ENCODE data around the gene KRT81.

KRT81 gene

GRCh38 chr12:52291267-52291935 lies at the start of gene KRT81:
Gene KRT81, minus strand, starts transcription at chr12:52291534. Its CDS starts 69 bp downstream, at chr12:52291465.
- no peak for DNase-seq (ENCODE audit: low read depth)

- no peak for DNase-seq (ENCODE audit: low read depth)
Observed at GRCh38 chr12:52338241-52338960, 47.1 kb upstream of the KRT81 start.

- no peak for DNase-seq (ENCODE audit: low read depth)
Observed at GRCh38 chr12:52337054-52337453, 45.7 kb upstream of the KRT81 start.

- no peak for DNase-seq (ENCODE audit: low read depth)
Observed at GRCh38 chr12:52336641-52337040, 45.3 kb upstream of the KRT81 start.

GRCh38 chr12:52335598-52336262 lies 44.4 kb upstream of the KRT81 start:
- DNase-seq (ENCODE audit: low read depth), result no peak

GRCh38 chr12:52334185-52334584 lies 42.9 kb upstream of the KRT81 start:
- no peak for DNase-seq (ENCODE audit: low read depth)

- no peak for DNase-seq (ENCODE audit: low read depth)
Observed at GRCh38 chr12:52333321-52333720, 42.0 kb upstream of the KRT81 start.

GRCh38 chr12:52332381-52332780 lies 41.0 kb upstream of the KRT81 start:
- no peak for DNase-seq (ENCODE audit: low read depth)

GRCh38 chr12:52331833-52332232 lies 40.5 kb upstream of the KRT81 start:
- no peak for DNase-seq (ENCODE audit: low read depth)

- no peak for DNase-seq (ENCODE audit: low read depth)
Observed at GRCh38 chr12:52331039-52331438, 39.7 kb upstream of the KRT81 start.

- DNase-seq (ENCODE audit: low read depth), result no peak
Observed at GRCh38 chr12:52327830-52328500, 36.6 kb upstream of the KRT81 start.

GRCh38 chr12:52327052-52327829 lies 35.9 kb upstream of the KRT81 start:
- peak; percentile 61 for DNase-seq (ENCODE audit: low read depth)

- no peak for DNase-seq (ENCODE audit: low read depth)
Observed at GRCh38 chr12:52324153-52324444, 32.8 kb upstream of the KRT81 start.

- no peak for DNase-seq (ENCODE audit: low read depth)
Observed at GRCh38 chr12:52323416-52324152, 32.2 kb upstream of the KRT81 start.

GRCh38 chr12:52323001-52323400 lies 31.7 kb upstream of the KRT81 start:
- DNase-seq (ENCODE audit: low read depth), result no peak

GRCh38 chr12:52322069-52322468 lies 30.7 kb upstream of the KRT81 start:
- no peak for DNase-seq (ENCODE audit: low read depth)

- DNase-seq (ENCODE audit: low read depth), result no peak
Observed at GRCh38 chr12:52321418-52321817, 30.1 kb upstream of the KRT81 start.

- no peak for DNase-seq (ENCODE audit: low read depth)
Observed at GRCh38 chr12:52320784-52321400, 29.6 kb upstream of the KRT81 start, which contains the start of gene KRT83. Gene KRT83, minus strand, starts transcription at chr12:52321398. Its CDS starts 63 bp downstream, at chr12:52321335.

GRCh38 chr12:52319097-52319496 lies 27.8 kb upstream of the KRT81 start:
- DNase-seq (ENCODE audit: low read depth), result no peak

- no peak for DNase-seq (ENCODE audit: low read depth)
Observed at GRCh38 chr12:52318241-52318990, 27.1 kb upstream of the KRT81 start.
